Loucy (cell line): ENCODE results near the gene DSCAML1.

Source experiments
- H2AFZ ChIP-seq: fragments of 200-600 bp; sonication (generic); 2 replicates; pipeline ENCODE4 v1.6.0; 2016; ENCODE audit warnings: antibody characterized with exemption, mild to moderate bottlenecking, low read length, moderate library complexity
- H3F3A ChIP-seq: fragments of 200-600 bp; 2 replicates; pipeline ENCODE4 v1.6.0; 2016; ENCODE audit warnings: antibody characterized with exemption, low read depth, mild to moderate bottlenecking
- H3K27me3 ChIP-seq: fragments of 200-600 bp; sonication (generic); 2 replicates; pipeline ENCODE4 v1.6.1; 2014; ENCODE audit warnings: low read length, mild to moderate bottlenecking; ENCODE audit not compliant: insufficient read depth, poor library complexity, severe bottlenecking
- H3K36me3 ChIP-seq: fragments of 200-600 bp; sonication (generic); 2 replicates; pipeline ENCODE4 v1.6.1; 2016; ENCODE audit warnings: low read length; ENCODE audit not compliant: insufficient read depth
- H3K4me1 ChIP-seq: fragments of 200-600 bp; sonication (generic); 2 replicates; pipeline ENCODE4 v1.5.1; 2014; ENCODE audit warnings: low read length, mild to moderate bottlenecking; ENCODE audit not compliant: insufficient read depth, poor library complexity, severe bottlenecking
- H3K4me2 ChIP-seq: fragments of 200-600 bp; sonication (generic); 2 replicates; pipeline ENCODE4 v1.6.0; 2014; ENCODE audit warnings: antibody characterized with exemption, low read length, low read depth, mild to moderate bottlenecking; ENCODE audit not compliant: poor library complexity, severe bottlenecking
- H3K4me3 ChIP-seq: fragments of 200-600 bp; sonication (generic); 2 replicates; pipeline ENCODE4 v1.5.1; 2014; ENCODE audit warnings: low read length, mild to moderate bottlenecking, mixed read lengths; ENCODE audit not compliant: poor library complexity, severe bottlenecking
- H3K79me2 ChIP-seq: fragments of 200-600 bp; sonication (generic); 2 replicates; pipeline ENCODE4 v1.6.1; 2014; ENCODE audit warnings: low read length; ENCODE audit not compliant: insufficient read depth
- H3K9ac ChIP-seq: fragments of 200-600 bp; sonication (generic); 2 replicates; pipeline ENCODE4 v1.6.0; 2014; ENCODE audit warnings: mild to moderate bottlenecking, low read depth, low read length, moderate library complexity; ENCODE audit not compliant: poor library complexity, severe bottlenecking
- H3K9me2 ChIP-seq: fragments of 200-600 bp; sonication (generic); replicated peaks from 2 replicates; pipeline ENCODE4 v1.6.1; 2016; ENCODE audit warnings: low read depth, low read length, mixed read lengths
- H3K9me3 ChIP-seq: fragments of 200-600 bp; sonication (generic); 2 replicates; pipeline ENCODE4 v1.6.1; 2014; ENCODE audit warnings: mild to moderate bottlenecking, antibody characterized with exemption, low read length, low read depth; ENCODE audit not compliant: insufficient read depth
- H4K20me1 ChIP-seq: fragments of 200-600 bp; sonication (generic); 2 replicates; pipeline ENCODE4 v1.6.0; 2014; ENCODE audit warnings: antibody characterized with exemption, low read length, mild to moderate bottlenecking; ENCODE audit not compliant: insufficient read depth, poor library complexity, severe bottlenecking
- EZH2phosphoT487 ChIP-seq: fragments of 200-600 bp; IDR thresholded peaks from 2 replicates; pipeline ENCODE4 v1.6.1; 2018; ENCODE audit warnings: antibody characterized with exemption, mild to moderate bottlenecking, moderate library complexity, borderline replicate concordance
- TF ChIP-seq, protein P1 (sequence below): fragments of 200-600 bp; sonication (generic); conservative IDR thresholded peaks from 2 replicates; pipeline ENCODE4 v1.5.1; 2014; ENCODE audit warnings: mild to moderate bottlenecking, antibody characterized with exemption, low read length

Gene DSCAML1

DNA sequence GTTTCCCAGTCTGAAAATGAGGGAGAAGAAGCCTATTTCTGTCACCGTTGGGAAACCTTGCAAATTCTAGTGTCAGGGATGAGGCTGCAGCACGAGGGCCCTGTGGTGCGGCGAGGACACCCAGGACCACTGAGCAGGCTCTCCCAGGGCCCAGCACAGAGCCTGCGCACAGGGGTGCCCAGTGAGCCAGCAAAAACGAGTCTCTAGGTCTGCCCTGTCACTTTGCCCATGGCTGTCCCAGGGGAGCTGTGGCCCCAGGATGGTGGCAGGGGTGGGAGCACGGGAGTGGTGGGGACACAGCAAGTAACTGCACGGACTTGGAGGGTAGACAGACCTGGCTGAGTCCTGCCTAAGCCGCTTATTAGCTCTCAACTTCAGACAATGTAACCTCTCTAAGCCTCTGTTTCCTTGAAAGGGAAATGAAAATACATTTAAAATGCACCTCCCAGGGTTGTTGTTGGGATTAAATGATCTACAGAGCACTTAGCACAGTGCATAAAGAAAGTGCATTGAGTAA lies 44.2 kb downstream of the DSCAML1 start:
- no peak for TF ChIP-seq EZH2phosphoT487
- TF ChIP-seq, protein P1, sequence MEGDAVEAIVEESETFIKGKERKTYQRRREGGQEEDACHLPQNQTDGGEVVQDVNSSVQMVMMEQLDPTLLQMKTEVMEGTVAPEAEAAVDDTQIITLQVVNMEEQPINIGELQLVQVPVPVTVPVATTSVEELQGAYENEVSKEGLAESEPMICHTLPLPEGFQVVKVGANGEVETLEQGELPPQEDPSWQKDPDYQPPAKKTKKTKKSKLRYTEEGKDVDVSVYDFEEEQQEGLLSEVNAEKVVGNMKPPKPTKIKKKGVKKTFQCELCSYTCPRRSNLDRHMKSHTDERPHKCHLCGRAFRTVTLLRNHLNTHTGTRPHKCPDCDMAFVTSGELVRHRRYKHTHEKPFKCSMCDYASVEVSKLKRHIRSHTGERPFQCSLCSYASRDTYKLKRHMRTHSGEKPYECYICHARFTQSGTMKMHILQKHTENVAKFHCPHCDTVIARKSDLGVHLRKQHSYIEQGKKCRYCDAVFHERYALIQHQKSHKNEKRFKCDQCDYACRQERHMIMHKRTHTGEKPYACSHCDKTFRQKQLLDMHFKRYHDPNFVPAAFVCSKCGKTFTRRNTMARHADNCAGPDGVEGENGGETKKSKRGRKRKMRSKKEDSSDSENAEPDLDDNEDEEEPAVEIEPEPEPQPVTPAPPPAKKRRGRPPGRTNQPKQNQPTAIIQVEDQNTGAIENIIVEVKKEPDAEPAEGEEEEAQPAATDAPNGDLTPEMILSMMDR = no peak

DNA sequence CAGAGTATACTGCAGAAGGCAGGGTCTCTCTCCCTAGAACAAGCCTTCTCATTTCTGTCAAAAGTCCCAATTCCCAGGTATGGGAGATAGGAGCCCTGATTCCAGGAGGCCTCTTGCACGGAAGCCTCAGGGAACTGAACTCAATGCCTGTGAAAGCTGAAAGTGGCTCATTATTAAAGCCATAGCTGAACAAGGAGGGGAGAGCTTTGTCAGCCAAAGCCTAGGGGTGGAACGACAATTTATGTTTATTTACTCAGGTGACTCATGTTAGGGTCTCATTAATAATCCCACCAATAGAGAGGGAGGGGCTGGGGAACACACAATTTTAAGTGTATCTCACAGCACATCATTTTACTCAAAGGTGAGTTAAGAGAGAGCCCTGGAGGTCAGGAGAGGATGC lies 44.9 kb downstream of the DSCAML1 start:
- no peaks in the 10 kb centered on the region for H3K4me1 ChIP-seq
- H3K79me2 ChIP-seq = no peaks in the 10 kb centered on the region
- H4K20me1 ChIP-seq = no peaks in the 10 kb centered on the region
- no peaks in the 10 kb centered on the region for H3K36me3 ChIP-seq
- no peak overlapping the region for H3K9ac ChIP-seq
- no peak overlapping the region for H2AFZ ChIP-seq
- H3K27me3 ChIP-seq = no peaks in the 10 kb centered on the region
- H3K9me2 ChIP-seq = no peaks in the 10 kb centered on the region
- no peak for TF ChIP-seq EZH2phosphoT487
- TF ChIP-seq, protein P1 = no peak
- H3F3A ChIP-seq = no peaks in the 10 kb centered on the region
- H3K4me2 ChIP-seq = no peak overlapping the region
- H3K9me3 ChIP-seq = no peaks in the 10 kb centered on the region
- no peak overlapping the region for H3K4me3 ChIP-seq

More for the DNA sequence above, 44.2 kb downstream of the DSCAML1 start:
- no peak overlapping the region for H3K4me2 ChIP-seq
- H3K79me2 ChIP-seq = no peaks in the 10 kb centered on the region
- H2AFZ ChIP-seq = no peak overlapping the region
- H3K4me1 ChIP-seq = no peaks in the 10 kb centered on the region
- no peaks in the 10 kb centered on the region for H3F3A ChIP-seq
- no peaks in the 10 kb centered on the region for H3K27me3 ChIP-seq
- H3K9me2 ChIP-seq = no peaks in the 10 kb centered on the region
- no peaks in the 10 kb centered on the region for H3K9me3 ChIP-seq
- H3K9ac ChIP-seq = no peak overlapping the region
- H3K4me3 ChIP-seq = no peak overlapping the region
- no peaks in the 10 kb centered on the region for H4K20me1 ChIP-seq
- no peaks in the 10 kb centered on the region for H3K36me3 ChIP-seq

DNA sequence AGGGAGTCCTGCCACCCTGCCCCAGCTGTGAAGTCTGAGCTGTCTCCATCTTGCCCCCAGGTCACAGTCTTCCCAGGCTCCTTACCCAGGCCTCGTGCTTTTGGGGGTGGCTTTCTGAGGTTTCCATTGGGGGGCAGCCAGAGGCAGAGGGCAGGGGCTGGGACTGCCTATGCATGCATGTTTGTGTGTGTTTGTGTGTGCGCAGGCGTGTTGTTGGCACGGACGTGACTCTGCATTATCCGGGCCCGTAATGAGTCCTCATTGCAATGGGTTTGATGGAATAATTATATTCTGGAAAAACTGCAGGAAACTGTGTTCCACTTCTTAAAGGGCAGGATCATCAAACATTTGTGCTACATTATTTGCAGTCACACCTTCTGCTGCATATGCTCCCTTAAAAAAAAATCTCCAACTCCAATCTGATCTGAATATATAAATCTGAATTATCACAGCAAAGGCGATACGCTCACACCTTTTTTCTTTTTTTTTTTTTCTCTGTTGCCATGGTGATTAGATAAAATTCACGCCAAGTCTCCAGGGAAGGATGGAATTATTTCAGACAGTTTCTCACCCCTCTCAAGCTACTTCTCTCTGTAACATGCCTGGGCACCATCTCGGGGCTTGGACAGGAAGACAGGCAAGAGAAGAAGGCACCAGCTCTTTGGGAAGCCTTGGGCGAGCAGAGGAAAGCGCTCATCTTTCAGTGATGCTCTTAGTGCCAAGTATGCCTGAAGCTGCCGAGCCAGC lies 45.9 kb downstream of the DSCAML1 start:
- no peak overlapping the region for H2AFZ ChIP-seq
- no peak for TF ChIP-seq EZH2phosphoT487
- TF ChIP-seq, protein P1 = no peak

More for the DNA sequence above, 45.9 kb downstream of the DSCAML1 start:
- H3K9ac ChIP-seq = no peak overlapping the region
- H3K36me3 ChIP-seq = no peaks in the 10 kb centered on the region
- no peaks in the 10 kb centered on the region for H3K9me3 ChIP-seq
- H3K4me3 ChIP-seq = no peak overlapping the region
- no peaks in the 10 kb centered on the region for H3K79me2 ChIP-seq
- no peaks in the 10 kb centered on the region for H3K9me2 ChIP-seq
- no peaks in the 10 kb centered on the region for H3K4me1 ChIP-seq
- H4K20me1 ChIP-seq = no peaks in the 10 kb centered on the region
- no peaks in the 10 kb centered on the region for H3F3A ChIP-seq
- no peak overlapping the region for H3K4me2 ChIP-seq
- no peaks in the 10 kb centered on the region for H3K27me3 ChIP-seq
